ENCODE measurements around the gene LMO7.
A peak's percentile ranks its signal among the peaks of the same experiment; 100 is the strongest.
"Not testable (repeated sequence)": the region's sequence is repeated elsewhere in the genome, so short reads cannot be mapped to it uniquely, and the experiment has no call there.

LMO7 gene

GRCh38 chr13:75647126-75647784 is 11.1 kb downstream of the LMO7 start:
- no peak for DNase-seq (ENCODE audit: low spot score)

- DNase-seq (ENCODE audit: low spot score) = no peak
These were observed 12.3 kb downstream of the LMO7 start for GRCh38 chr13:75648446-75648845.

- no peak for DNase-seq (ENCODE audit: low spot score)
These were observed 14.9 kb downstream of the LMO7 start for GRCh38 chr13:75651013-75651412.

GRCh38 chr13:75652726-75653125 is 16.6 kb downstream of the LMO7 start:
- no peak for DNase-seq (ENCODE audit: low spot score)

- DNase-seq (ENCODE audit: low spot score) = no peak
These were observed 20.4 kb downstream of the LMO7 start for GRCh38 chr13:75656425-75656989.

GRCh38 chr13:75657111-75657510 is 21.0 kb downstream of the LMO7 start:
- DNase-seq (ENCODE audit: low spot score) = no peak

- DNase-seq (ENCODE audit: low spot score) = no peak
These were observed 24.6 kb downstream of the LMO7 start for GRCh38 chr13:75660694-75661093.

GRCh38 chr13:75661443-75661842 is 25.3 kb downstream of the LMO7 start:
- no peak for DNase-seq (ENCODE audit: low spot score)

- DNase-seq (ENCODE audit: low spot score) = peak; percentile 27
These were observed 30.7 kb downstream of the LMO7 start for GRCh38 chr13:75666646-75667351.

- DNase-seq (ENCODE audit: low spot score) = no peak
These were observed 33.6 kb downstream of the LMO7 start for GRCh38 chr13:75669706-75670105.

- DNase-seq (ENCODE audit: low spot score) = no peak
These were observed 34.4 kb downstream of the LMO7 start for GRCh38 chr13:75670496-75670895.

- no peak for DNase-seq (ENCODE audit: low spot score)
These were observed 39.3 kb downstream of the LMO7 start for GRCh38 chr13:75675421-75675820.

- no peak for DNase-seq (ENCODE audit: low spot score)
These were observed 43.3 kb downstream of the LMO7 start for GRCh38 chr13:75679459-75679858.

GRCh38 chr13:75680251-75680650 is 44.1 kb downstream of the LMO7 start:
- not testable (repeated sequence) for DNase-seq (ENCODE audit: low spot score)

- no peak for DNase-seq (ENCODE audit: low spot score)
These were observed 46.2 kb downstream of the LMO7 start for GRCh38 chr13:75682326-75682725.

- DNase-seq (ENCODE audit: low spot score) = peak; percentile 43
These were observed 49.1 kb downstream of the LMO7 start for GRCh38 chr13:75685239-75685697.

- DNase-seq (ENCODE audit: low spot score) = no peak
These were observed 51.1 kb downstream of the LMO7 start for GRCh38 chr13:75687150-75687763.

GRCh38 chr13:75689686-75690085 is 53.6 kb downstream of the LMO7 start:
- no peak for DNase-seq (ENCODE audit: low spot score)

- no peak for DNase-seq (ENCODE audit: low spot score)
These were observed 54.5 kb downstream of the LMO7 start for GRCh38 chr13:75690607-75691006.

GRCh38 chr13:75691183-75691582 is 55.1 kb downstream of the LMO7 start:
- peak; percentile 58 for DNase-seq (ENCODE audit: low spot score)

- no peak for DNase-seq (ENCODE audit: low spot score)
These were observed 57.1 kb downstream of the LMO7 start for GRCh38 chr13:75693227-75693626.

GRCh38 chr13:75694722-75695121 is 58.6 kb downstream of the LMO7 start:
- no peak for DNase-seq (ENCODE audit: low spot score)

- DNase-seq (ENCODE audit: low spot score) = peak; percentile 23
These were observed 59.8 kb downstream of the LMO7 start for GRCh38 chr13:75695908-75696307.

All from AG08396 (cell line).